Glomerular endothelial cell (primary cell): ENCODE measurements around the gene SYDE2. TPM values are rescaled to one million over a fixed set of nuclear protein-coding genes. Genes with fewer than 3 reads are reported as not detected.
"Not testable (repeated sequence)": the region's sequence is repeated elsewhere in the genome, so short reads cannot be mapped to it uniquely, and the experiment has no call there.

Source experiments
- DNase-seq: peaks from one replicate; pipeline ENCODE4 v3.0.0-alpha.2; 2011; ENCODE audit warnings: low read depth, low spot score; ENCODE audit errors: extremely low read depth
- total RNA-seq: library from RNA; depleted of rRNA; stranded (reverse); fragments of >200 nt; gene quantifications from 2 replicates; pipeline ENCODE4 v1.2.3, GENCODE V29; 2015

The SYDE2 gene
- total RNA-seq, 1 donor from 2014 or later = 1.5 TPM

DNA sequence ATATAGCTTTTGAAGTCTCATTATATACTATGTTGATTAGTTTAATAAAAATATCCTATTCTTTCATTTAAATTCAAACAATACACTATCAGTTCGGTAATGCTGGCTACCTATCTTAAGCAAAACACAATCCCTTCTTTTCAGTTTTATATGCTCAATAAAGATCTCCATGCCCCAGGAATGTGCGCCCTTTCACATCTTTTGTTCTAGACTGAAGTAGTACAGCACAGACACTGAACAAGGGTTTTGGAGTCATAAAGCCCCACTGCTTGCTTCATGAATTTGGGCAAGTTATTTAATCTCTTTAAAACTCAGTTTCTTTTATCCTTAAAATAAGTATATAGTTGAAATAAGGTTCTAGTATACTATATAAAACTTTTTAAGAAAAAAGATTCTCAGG, 22.4 kb downstream of the SYDE2 start:
- no peak for DNase-seq

DNA sequence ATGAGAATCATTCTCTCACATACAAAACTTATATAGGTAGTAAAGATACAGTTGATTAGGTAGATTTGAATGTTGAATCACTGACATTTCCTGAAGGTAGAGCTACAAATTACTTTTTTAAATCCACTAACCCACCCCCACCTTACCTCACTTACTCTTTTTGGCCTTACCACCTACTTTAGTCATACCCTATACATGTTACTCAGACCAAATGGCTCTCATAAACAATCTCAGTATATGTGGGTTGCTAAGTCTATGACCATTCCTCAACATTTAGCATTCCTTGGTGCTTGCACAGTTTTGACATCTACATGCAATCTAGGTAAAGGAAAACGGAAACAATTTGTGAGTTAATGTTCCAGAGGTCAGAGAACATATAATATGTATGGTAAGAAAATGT, 26.3 kb downstream of the SYDE2 start:
- DNase-seq = no peak

DNA sequence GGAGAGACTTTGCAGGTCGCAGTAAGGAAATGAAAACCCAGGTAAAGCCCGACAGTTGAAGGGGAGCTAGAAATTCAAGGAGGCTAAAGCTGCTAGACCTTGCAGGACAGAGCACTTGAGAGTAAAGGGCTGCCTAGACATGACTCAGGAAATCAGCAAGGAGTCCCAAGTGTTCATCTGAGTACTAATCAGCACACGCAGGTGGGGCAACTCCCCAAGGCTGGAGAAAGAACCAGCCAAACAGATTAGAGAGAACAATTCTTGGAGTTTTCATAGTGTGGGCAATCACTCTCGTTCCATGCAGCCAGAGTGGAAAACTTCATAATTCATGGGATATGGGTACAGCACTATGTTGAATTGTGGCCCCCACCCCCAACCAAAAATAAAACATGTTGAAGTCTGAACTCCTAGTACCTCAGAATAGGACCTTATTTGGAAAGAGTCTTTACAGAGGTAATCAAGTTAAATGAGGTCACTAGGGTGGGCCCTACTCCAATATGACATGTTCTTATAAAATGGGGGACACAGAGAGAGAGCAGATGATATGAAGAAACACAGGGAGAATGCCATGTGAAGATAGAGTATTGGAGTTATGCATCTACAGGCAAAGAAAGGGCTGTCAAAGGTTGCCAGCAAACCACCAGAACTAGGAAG, 28.0 kb downstream of the SYDE2 start:
- DNase-seq = no peak

DNA sequence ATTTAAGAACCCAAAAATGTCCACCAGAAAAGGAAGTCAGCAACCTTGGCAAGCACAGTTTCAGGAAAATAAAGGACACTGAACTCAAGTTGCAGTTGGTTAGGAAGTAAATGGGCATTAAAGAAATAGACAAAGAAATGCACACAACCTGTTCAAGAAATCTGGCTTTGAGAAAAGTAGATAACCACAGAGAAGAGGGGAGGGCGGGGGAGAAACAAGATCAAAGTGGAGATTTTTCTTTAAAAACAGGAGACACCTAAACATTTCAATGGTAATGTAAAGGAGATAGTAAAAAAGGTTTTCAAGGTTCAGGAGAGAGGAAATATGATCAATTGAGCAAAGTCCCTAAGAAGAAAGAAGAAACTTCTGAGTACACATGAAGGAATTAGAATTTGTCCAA, 29.1 kb downstream of the SYDE2 start:
- no peak for DNase-seq

DNA sequence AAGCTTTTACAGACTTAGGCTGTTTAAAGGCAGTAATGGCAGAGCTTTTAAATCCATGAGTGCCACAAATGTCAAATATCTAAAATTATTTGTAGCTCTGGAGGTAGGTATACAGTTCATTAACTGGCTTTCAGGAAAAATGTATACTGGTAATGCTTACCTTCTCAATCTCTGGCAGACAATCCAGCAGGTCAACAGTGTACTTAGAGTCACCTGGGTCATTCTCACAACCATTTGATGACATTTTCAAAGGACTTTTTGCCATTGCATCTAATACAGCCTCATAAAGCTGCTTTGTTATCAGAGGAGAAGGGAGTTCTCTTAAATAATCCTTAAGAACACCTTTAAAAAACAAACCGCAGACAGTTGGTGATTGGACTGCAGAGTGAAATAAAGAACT, 31.9 kb downstream of the SYDE2 start:
- DNase-seq = no peak

DNA sequence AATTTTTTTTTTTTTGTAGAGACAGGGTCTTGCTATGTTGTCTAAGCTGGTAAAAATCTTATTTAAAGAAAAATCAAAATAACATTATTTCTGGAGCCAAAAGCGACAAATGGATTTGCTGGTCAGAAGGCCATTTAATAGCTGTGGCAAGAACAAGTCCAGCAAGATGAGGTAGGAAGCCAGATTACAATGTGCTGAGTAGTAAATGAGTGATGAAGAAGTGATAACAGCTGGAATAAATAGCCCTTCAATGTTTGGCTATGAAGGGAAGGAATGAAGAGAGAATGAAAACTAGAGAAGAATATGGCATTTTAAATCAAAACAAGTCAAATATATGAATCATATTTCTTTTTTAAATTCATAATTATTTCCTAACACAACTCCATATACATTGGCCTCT, 34.5 kb downstream of the SYDE2 start:
- no peak for DNase-seq

DNA sequence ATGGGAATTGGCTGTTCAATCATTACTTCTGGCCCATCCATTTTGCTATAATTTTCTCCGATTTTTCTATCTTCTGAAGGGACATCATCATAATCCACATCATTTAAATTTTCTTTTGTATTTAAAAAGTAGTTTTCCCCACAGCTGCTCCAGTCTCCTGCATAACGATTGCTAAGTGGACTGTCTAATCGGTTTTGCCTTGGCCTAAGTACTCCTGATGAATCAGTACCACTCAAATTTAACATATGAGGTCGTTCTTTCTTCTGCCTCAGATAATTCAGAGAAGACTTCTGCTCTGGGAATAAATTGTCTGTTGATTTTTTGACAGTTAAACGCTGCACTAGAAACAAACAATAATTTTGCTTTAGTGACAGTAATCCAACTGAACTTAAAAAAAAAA, 41.9 kb downstream of the SYDE2 start:
- DNase-seq = no peak

DNA sequence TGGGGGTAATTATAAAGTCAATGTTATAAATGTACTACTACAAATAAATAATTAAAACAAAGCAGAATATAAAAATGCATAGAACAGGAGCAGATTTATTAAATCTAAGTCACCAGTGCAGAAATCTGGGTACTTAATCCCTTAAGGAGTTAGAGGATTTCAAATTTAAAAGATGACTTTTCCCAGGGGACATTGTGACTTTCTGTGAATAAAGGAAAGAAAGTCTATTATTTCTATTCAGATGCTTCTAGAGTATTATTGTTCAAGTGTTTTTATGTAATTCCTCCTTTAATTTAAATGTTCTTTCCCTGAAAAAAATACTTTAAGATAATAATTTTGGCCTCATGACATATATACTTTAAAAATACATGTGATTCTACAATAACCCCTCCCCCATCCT, 43.4 kb downstream of the SYDE2 start:
- no peak for DNase-seq

DNA sequence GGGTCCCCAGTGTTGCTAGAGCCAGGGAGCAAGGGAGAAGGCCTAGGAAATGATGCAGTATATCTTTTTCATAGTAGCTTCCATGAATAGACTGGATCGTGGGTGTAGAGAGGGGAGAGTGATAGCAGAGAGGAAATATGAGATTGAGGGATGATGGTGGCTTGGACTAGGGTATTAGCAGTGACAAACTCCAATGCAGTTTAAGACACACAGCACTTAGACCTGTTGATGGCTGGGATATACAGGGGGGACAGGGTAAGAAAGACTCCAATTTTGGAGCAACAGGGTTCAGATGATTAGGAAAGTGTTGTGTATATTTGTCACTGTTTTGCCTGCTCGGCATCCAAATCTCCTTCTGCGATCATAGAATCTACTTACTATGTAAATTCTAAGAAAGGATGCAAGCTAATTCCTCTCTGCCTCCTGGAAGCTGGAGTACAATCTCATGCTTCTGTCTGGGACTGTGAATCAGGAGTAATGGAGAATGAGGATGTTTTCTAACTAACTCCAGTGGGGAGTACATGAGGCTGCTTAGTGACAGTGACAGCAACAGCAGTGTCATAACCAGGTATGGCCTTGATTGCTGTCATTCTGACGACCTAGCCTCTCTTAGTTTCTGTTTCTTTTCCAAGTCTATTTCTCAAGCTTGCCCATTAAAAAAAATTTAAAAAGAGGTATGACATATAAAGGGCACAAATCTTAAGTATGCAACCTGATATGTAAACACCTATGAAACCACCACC, 47.5 kb downstream of the SYDE2 start:
- no peak for DNase-seq

DNA sequence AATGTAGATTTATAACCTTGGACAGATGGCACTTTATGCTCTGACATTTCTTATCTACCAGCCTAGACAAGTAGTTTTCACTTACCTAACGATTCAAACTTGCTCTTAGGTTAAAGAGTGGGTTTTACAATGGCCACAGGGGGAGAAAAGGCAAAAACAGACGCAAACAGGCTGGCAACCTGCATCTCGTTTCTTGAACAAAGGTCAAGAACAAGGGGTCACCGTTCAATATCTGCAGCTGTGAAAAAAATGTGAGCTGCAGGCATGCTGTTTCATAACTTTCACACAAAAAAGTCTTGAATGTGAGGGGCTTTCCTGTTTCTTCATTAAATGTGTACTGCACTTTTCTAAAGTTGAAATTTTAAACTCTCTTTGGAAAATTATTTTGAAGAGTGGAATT, 49.4 kb downstream of the SYDE2 start:
- no peak for DNase-seq

DNA sequence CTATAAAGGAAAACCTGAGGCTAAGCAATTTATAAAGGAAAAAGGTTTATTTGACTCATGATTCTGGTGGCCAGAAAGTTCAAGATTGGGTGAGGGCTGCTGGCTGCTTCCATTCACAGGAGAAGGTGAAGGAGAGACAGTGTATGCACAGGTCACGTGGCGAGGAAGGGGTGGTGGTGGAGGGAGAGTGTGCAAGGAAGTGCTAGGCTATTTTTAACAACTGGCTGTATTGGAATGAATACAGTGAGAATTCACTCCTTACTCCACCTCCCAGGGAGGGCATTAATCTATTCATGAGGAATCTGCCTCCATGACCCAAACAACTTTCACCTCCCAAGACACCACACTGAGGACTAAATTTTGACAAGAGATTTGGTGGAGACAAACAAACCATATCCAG, 51.0 kb downstream of the SYDE2 start:
- no peak for DNase-seq

DNA sequence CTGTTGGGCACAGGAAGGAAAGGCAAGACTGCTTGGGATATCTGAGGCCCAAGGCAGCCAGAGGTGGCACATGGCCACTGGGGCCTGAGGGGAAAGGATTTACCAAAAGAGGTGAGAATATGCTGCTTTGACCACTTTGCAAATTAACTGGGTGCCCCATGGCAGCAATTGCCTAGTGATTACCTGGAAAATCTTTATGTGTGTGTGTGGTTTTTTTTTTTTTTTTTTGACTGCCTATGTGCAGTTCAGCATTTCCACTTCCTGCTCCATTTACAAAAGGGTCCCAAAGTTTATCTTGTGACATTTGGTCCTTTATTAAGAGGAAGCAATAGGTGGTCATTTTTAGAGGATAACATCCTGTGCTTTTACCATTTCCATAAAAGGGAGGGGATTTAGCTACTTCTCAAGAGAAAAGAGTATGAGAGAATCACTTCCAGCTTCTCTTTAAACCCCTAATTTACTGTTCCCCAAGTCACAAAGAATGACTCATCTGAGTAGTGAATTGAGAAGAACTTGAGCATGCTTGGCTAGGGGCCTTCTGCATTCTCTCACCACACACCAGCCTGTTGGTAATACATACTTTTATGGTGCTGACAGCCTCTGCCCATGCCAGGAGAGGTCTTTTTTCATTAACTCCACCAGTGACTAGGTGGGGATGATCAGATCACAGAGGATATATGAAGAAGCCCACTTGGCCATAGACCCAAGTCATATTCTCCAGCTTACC, 52.1 kb downstream of the SYDE2 start:
- no peak for DNase-seq

DNA sequence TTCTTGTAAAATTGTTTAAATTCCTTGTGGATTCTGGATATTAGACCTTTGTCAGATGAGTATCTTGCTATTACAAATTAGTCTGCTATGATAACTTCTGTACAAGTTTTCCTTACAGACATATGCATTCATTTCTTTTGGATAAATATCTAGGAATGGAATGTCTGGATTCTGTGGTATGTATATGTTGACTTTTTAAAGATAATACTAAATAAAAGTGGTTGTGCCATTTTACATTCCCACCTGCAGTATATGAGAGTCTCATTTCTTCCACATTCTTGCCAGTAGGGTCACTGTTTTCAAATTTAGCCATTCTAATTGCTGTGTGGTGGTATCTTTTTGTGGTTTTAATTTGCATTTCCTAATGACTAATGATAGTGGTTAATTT, 53.9 kb downstream of the SYDE2 start:
- no peak for DNase-seq

DNA sequence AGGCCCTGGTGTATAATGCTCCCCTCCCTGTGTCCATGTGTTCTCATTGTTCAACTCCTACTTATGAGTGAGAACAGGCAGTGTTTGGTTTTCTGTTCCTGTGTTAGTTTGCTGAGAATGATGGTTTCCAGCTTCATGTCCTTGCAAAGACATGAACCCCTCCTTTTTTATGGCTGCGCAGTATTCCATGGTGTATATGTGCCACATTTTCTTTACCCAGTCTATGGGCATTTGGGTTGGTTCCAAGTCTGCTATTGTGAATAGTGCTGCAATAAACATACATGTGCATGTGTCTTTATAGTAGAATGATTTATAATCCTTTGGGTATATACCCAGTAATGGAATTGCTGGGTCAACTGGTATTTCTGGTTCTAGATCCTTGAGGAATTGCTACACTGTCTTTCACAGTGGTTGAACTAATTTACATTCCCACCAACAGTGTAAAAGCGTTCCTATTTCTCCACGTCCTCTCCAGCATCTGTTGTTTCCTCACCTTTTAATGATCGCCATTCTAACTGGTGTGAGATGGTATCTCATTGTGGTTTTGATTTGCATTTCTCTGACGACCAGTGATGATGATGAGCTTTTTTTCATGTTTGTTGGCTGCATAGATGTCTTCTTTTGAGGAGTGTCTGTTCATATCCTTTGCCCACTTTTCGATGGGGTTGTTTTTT, 54.4 kb downstream of the SYDE2 start:
- not testable (repeated sequence) for DNase-seq

DNA sequence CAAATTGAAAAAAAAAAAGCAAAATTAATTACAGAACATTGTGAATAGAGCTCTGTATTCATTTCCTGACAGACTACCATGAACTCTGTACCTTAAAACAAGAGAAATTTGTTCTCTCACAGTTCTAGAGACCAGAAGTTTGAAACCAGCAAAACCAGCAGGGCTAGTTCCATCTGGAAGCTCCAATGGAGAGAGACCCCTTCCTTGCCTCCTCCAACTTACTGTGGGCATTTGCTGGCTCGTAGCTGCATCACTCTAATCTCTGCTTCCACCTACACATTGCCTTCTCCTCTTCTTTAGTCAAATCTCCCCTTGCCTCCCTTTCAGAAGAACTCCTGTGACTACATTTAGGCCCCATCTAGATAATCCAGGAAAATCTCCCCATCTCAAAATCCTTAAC, 56.5 kb downstream of the SYDE2 start:
- DNase-seq = no peak

DNA sequence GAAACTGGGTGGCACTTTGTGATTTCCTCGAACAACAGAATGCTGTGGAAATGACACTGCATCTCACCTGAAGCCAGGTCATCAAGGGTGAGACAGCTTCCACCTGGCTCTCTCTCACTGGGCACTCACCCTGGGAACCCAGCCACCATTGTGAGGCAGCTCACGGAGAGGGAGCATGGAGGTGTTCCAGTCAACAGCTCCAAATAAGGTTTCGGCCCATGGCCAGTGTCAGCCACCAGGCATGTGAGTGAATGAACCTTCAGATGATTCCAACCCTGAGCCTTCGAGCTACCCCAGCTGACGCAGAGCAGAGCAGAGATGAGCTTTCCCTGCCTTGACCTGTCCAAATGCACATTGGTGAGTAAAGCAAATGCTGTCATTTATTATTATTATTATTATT, 58.1 kb downstream of the SYDE2 start:
- no peak for DNase-seq

DNA sequence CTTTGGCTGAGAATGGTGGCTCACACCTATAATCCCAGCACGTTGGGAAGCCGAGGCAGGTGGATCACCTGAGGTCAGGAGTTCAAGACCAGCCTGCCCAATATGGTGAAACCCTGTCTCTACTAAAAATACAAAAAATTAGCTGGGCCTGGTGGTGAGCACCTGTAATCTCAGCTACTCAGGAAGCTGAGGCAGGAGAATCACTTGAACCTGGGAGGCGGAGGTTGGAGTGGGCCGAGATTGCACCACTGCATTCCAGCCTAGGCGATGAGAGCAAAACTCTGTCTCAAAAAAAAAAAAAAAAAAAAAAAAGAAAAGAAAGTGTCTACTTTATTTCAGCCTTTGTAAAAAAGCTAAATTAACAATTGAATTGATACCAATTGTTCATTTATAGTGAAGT, 62.4 kb downstream of the SYDE2 start:
- DNase-seq = not testable (repeated sequence)

DNA sequence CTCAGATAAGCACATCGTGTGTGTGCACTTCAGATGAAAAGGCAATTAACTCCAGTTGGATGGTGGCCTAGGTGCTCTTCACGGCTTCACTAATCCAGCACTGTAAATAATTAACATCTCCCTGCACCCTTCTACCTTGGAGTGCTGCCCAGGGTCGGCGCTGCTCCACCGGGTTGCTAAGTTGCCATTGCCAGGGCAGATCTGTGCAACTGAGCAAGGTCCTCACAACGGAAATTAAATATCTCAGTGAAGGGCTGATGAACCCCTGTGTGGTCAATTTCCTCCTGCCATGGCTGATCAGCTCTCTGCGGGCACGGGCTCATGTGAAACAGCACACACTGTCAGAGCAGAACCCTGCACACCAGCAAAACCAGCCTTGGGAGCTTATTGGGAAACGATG, 63.2 kb downstream of the SYDE2 start:
- no peak for DNase-seq

DNA sequence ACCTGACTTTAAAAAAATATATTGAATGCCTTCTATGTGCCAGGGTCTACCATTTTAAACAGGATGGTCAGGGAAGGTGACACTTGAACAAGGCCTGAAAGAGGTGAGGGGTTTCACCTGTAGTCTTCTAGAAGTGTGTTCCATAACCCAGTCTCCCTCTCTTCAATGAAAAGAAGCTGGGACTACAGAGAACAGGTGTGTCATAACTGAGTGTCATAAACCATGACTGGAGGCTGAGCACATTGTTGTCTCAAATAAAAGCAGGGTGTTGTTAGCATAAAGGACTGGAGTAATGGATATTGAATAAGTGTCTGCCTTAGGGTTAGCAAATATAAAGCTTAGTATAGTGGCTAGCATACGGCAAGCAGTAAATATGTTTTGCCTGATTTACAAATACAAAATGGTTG, 65.4 kb downstream of the SYDE2 start:
- DNase-seq = no peak

DNA sequence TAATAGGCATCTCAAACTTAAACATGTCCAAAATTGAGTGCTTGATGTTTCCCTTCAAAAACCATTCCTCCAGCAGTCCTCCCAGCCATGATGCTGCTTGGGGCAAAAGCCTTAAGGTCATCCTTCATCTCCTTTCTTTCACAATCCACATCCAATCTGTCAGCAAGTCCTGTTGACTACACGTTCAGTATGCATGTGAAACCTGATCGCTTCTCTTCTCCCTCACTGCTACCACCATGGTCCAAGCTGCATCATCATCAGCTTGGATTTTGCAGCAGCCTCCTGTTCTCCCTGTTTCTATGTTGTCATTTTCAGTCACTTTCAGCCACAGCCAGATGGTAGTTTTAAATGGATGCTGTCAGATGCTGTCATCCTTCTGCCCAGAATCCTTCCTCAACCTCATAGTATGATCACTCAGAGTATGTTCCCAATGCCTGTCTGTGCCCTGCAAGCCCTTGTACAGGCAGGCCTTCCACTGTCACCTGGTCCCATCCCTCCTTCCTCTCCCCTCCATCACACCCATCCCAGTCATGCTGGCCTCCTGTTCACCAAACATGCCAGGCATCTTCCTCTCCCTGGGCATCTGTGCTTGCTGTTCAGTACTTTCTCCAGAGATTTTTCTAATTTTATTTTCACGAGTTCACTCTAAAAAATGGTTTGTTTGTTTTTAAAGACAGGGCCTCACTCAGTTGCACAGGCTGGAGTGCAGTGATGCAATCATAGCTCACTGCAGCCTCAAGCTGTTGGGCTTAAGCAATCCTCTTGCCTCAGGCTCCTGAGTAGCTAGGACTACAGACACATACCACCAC, 66.0 kb downstream of the SYDE2 start:
- DNase-seq = no peak
